ENCODE measurements around the gene MBOAT7.
"Not testable (repeated sequence)": the region's sequence is repeated elsewhere in the genome, so short reads cannot be mapped to it uniquely, and the experiment has no call there.

Gene MBOAT7

DNA sequence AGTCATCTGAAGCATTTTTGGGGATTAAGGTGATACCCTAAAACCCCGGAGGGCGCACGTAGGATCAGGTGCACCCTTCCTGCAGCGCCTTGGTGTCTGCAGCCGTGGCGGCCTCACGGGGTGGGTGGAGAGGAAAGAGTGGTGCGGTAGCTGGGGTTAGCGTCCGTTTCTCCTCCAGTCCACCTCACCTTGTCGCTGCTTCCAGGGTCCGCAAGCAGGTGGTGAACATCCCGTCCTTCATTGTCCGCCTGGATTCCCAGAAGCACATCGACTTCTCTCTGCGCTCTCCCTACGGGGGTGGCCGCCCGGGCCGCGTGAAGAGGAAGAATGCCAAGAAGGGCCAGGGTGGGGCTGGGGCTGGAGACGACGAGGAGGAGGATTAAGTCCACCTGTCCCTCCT is 17.8 kb upstream of the MBOAT7 start:
- not testable (repeated sequence) for H3K9ac ChIP-seq (ENCODE audit: low read length); H3K27ac ChIP-seq (ENCODE audit: low read depth, low read length); H3K27me3 ChIP-seq (ENCODE audit: control insufficient read depth, insufficient read depth, low read length); H3K4me3 ChIP-seq (ENCODE audit: low read length)
- peaks cover 29% of the 10 kb centered on the region for H3K4me1 ChIP-seq (ENCODE audit: control insufficient read depth, insufficient read depth, low read length)
- H3K36me3 ChIP-seq (ENCODE audit: control insufficient read depth, insufficient read depth, low read length), result peaks cover 33% of the 10 kb centered on the region

DNA sequence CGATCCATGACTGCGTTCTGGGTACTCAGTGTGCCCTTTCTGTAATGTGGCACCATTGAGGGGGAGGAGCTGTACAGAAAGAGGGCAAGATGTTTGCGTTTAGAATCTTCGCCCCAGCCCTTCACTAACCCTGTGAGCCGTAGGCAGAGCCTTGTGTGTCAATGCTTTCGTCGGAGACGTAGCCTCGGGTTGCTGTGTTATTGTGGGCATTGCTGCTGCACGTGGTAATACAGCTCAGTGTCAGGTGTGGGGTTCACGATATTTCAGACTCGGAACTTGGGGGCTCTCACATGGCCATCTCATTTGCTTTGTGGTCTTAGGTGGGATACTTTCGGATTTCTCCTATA is 17.4 kb upstream of the MBOAT7 start:
- H3K27ac ChIP-seq (ENCODE audit: low read depth, low read length), result no peak overlapping the region
- H3K9ac ChIP-seq (ENCODE audit: low read length), result peak overlapping the region; percentile 28

DNA sequence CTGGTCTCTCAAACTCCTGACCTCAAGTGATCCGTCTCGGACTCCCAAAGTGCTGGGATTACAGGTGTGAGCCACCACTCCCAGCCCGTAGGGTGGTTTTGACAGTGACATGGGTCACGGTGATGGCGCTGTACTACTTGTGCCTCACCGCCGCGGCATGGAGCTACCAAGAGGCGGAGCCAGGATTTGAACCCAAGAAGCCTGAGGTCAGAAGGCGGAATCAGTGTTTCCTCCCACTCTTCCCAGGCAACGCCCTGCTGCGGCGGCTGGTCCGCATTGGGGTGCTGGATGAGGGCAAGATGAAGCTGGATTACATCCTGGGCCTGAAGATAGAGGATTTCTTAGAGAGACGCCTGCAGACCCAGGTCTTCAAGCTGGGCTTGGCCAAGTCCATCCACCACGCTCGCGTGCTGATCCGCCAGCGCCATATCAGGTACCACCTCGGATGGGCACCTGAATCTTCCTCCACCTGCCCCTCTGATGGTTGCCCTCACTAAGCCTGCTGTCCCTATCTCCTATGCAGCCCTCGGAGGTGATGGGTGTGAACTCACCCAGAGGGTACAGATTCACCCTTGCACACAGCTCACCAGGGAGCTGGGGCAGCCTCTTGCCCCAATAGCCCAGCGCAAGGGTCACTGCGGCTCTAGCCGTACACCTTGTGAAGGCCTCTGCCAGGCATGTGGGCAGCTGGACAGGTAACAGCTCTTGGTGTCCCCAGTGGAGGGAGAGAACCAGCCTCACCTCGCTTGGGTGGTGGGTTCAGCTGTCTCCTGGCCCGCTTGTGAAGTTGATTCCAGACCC is 16.9 kb upstream of the MBOAT7 start:
- Histone ChIP-seq H3K9ac (ENCODE audit: low read length) (peak overlapping the region; percentile 28), H3K4me3 (ENCODE audit: low read length) (no peak overlapping the region), H3K27me3 (ENCODE audit: control insufficient read depth, insufficient read depth, low read length) (no peaks in the 10 kb centered on the region), H3K4me1 (ENCODE audit: control insufficient read depth, insufficient read depth, low read length) (peaks cover 39% of the 10 kb centered on the region), H3K36me3 (ENCODE audit: control insufficient read depth, insufficient read depth, low read length) (peaks cover 37% of the 10 kb centered on the region), H3K27ac (ENCODE audit: low read depth, low read length) (no peak overlapping the region)

More for the DNA sequence above, 17.4 kb upstream of the MBOAT7 start:
- H3K4me3 ChIP-seq (ENCODE audit: low read length), result no peak overlapping the region
- peaks cover 33% of the 10 kb centered on the region for H3K4me1 ChIP-seq (ENCODE audit: control insufficient read depth, insufficient read depth, low read length)
- peaks cover 37% of the 10 kb centered on the region for H3K36me3 ChIP-seq (ENCODE audit: control insufficient read depth, insufficient read depth, low read length)
- no peaks in the 10 kb centered on the region for H3K27me3 ChIP-seq (ENCODE audit: control insufficient read depth, insufficient read depth, low read length)

DNA sequence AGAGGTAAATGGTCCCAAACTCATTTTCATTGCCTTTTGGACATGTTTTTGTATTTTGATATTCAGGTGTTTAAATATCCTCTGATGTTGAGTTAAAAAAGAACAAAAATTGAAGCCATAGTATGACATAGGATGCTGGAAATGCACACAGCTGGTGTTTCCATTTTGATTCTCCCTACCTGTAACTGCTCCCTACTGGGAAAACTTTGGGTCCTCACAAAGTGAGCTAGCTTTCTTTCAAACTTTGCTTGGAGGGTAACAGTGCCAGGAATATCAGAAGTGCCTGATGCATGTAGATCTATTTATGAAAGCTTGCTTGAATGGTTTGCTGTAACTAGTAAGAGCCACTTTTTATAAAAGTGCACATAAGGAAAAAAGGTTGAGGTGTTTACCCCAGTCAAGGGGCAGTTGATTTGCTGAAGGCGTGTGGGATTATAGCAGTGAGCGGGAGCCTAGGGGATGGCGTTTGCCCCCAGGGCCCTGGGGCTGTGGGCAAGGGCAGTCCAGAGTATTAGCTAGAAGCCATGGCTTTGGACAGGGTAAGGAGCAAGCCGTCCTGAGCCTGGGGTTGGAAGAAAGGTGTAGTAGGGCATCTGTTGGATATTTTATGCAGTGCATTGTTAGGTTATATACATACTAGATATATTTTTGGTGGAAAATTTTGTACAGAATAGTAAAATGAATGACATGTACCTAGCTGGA is 15.5 kb upstream of the MBOAT7 start:
- H3K9ac ChIP-seq (ENCODE audit: low read length), result no peak overlapping the region
- H3K36me3 ChIP-seq (ENCODE audit: control insufficient read depth, insufficient read depth, low read length), result peaks cover 37% of the 10 kb centered on the region
- H3K27ac ChIP-seq (ENCODE audit: low read depth, low read length), result no peak overlapping the region
- no peak overlapping the region for H3K4me3 ChIP-seq (ENCODE audit: low read length)
- H3K4me1 ChIP-seq (ENCODE audit: control insufficient read depth, insufficient read depth, low read length), result peaks cover 36% of the 10 kb centered on the region
- H3K27me3 ChIP-seq (ENCODE audit: control insufficient read depth, insufficient read depth, low read length), result no peaks in the 10 kb centered on the region

DNA sequence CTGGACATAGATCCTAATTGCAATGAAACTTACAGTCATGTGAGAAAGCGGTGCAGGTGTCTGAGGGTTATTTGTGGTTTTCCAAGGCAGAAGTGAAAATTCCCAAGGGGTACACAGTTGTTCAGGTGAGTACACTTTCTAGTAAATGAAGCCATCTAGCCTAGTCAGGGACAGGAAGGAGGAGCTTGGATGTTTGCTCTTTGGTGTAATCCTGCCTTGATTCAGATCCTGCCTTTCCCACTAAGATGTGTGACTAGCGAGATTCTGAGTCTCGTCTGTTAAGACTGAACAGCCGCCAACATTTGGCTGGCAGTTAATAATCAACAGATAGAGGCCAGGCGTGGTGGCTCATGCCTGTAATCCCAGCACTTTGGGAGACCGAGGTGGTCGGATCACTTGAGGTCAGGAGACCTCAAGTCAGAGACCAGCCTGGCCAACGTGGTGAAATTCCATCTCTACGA is 13.8 kb upstream of the MBOAT7 start:
- Histone ChIP-seq H3K4me1 (ENCODE audit: control insufficient read depth, insufficient read depth, low read length) (peaks cover 22% of the 10 kb centered on the region), H3K27ac (ENCODE audit: low read depth, low read length) (no peak overlapping the region), H3K9ac (ENCODE audit: low read length) (no peak overlapping the region), H3K36me3 (ENCODE audit: control insufficient read depth, insufficient read depth, low read length) (peaks cover 37% of the 10 kb centered on the region), H3K4me3 (ENCODE audit: low read length) (no peak overlapping the region), H3K27me3 (ENCODE audit: control insufficient read depth, insufficient read depth, low read length) (no peaks in the 10 kb centered on the region)

DNA sequence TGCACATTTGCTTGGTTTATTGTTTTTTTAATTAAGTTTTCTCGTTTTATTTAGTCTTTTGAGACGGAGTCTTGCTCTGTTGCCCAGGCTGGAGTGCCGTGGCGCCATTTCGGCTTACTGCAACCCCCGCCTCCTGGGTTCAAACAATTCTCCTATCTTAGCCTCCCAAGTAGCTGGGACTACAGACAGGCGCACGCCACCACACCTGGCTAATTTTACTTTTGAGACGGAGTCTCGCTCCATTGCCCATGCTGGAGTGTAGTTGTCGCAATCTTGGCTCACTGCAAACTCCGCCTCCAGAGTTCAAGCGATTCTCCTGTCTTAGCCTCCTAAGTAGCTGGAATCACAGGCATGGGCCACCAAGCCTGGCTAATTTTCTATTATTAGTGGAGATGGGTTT is 12.6 kb upstream of the MBOAT7 start:
- Histone ChIP-seq H3K36me3 (ENCODE audit: control insufficient read depth, insufficient read depth, low read length) (peaks cover 30% of the 10 kb centered on the region), H3K9ac (ENCODE audit: low read length) (no peak overlapping the region), H3K4me3 (ENCODE audit: low read length) (peak overlapping the region; percentile 91), H3K27me3 (ENCODE audit: control insufficient read depth, insufficient read depth, low read length) (no peaks in the 10 kb centered on the region), H3K27ac (ENCODE audit: low read depth, low read length) (no peak overlapping the region), H3K4me1 (ENCODE audit: control insufficient read depth, insufficient read depth, low read length) (peaks cover 22% of the 10 kb centered on the region)

DNA sequence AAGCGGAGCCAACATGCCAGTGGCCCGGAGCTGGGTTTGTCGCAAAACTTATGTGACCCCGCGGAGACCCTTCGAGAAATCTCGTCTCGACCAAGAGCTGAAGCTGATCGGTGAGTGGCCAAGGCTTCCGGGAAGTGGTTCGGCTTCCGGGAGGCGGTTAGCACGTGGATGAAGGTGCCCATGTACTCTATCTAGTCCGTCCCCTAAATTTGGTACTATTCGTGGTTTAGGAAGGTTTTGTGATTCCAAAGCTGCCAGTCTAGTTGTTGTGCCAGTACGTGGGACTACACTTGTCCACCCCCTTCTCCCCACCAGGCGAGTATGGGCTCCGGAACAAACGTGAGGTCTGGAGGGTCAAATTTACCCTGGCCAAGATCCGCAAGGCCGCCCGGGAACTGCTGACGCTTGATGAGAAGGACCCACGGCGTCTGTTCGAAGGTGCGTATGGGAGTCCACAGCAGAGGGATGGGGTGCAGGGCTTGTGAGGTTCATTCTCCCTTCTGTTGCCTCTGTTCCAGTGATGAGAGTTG is 11.9 kb upstream of the MBOAT7 start:
- Histone ChIP-seq H3K9ac (ENCODE audit: low read length) (peak overlapping the region; percentile 92), H3K27me3 (ENCODE audit: control insufficient read depth, insufficient read depth, low read length) (no peaks in the 10 kb centered on the region), H3K4me3 (ENCODE audit: low read length) (peak overlapping the region; percentile 91), H3K27ac (ENCODE audit: low read depth, low read length) (peak overlapping the region; percentile 93), H3K4me1 (ENCODE audit: control insufficient read depth, insufficient read depth, low read length) (peaks cover 22% of the 10 kb centered on the region), H3K36me3 (ENCODE audit: control insufficient read depth, insufficient read depth, low read length) (peaks cover 22% of the 10 kb centered on the region)

DNA sequence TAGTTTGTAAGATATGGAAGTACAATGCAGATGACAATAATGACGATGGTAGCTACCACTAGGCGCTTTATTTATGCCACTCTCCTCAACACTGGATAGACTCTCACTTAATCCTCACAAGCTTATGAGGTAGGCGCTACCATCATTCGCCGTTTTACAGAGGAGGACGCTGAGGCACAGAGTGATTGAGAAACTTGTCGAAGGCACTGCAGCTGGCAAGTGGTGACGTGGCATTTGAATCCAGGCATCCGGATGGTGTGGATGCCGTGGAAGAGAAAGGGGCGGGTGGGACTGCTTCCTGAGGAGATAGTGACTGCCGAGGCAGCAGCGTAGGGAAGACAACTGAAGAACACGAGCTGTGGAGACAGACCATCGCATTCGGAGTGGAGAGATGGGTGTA is 10.0 kb upstream of the MBOAT7 start:
- H3K27me3 ChIP-seq (ENCODE audit: control insufficient read depth, insufficient read depth, low read length), result no peaks in the 10 kb centered on the region
- H3K4me1 ChIP-seq (ENCODE audit: control insufficient read depth, insufficient read depth, low read length), result peaks cover 22% of the 10 kb centered on the region
- no peak overlapping the region for H3K27ac ChIP-seq (ENCODE audit: low read depth, low read length)
- peaks cover 15% of the 10 kb centered on the region for H3K36me3 ChIP-seq (ENCODE audit: control insufficient read depth, insufficient read depth, low read length)
- no peak overlapping the region for H3K4me3 ChIP-seq (ENCODE audit: low read length)
- H3K9ac ChIP-seq (ENCODE audit: low read length), result no peak overlapping the region

DNA sequence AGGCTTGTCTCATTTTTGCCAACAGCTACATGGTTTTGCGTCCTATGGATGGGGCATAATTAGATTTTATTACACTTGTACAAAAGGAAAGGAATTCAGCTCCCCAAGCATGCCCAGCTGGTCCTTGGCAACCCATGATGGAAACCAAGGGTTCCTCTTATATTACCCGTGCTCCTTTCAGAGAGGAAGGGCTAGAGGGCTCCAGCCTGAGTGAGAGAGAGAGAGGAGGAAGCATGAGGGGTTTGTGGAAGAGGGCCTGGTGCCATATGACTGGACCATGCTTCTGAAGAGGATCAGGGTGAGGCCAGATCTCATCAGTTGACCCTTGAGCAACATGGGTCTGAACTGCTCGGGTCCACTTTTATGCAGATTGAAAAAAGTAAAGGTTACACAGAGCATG is 7.7 kb upstream of the MBOAT7 start:
- H3K27ac ChIP-seq (ENCODE audit: low read depth, low read length), result no peak overlapping the region
- H3K4me3 ChIP-seq (ENCODE audit: low read length), result no peak overlapping the region
- H3K4me1 ChIP-seq (ENCODE audit: control insufficient read depth, insufficient read depth, low read length), result peaks cover 13% of the 10 kb centered on the region
- H3K9ac ChIP-seq (ENCODE audit: low read length), result no peak overlapping the region
- H3K27me3 ChIP-seq (ENCODE audit: control insufficient read depth, insufficient read depth, low read length), result no peaks in the 10 kb centered on the region
- H3K36me3 ChIP-seq (ENCODE audit: control insufficient read depth, insufficient read depth, low read length), result peaks cover 10% of the 10 kb centered on the region

DNA sequence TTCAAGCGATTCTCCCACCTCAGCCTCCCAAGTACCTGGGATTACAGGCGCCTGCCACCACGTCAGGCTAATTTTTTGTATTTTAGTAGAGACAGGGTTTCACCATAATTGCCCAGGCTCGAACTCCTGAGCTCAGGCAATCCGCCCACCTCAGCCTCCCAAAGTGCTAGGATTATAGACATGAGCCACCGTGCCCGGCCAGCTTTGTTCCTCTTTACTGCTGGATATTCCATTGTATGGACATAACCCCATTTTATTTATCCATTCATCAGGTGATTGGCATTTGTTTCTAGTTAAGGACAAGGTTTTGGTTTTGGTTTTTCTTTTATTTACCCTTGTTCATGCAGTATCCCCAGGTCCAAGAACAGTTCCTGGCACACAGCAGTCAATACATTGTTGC is 7.2 kb upstream of the MBOAT7 start:
- Histone ChIP-seq H3K36me3 (ENCODE audit: control insufficient read depth, insufficient read depth, low read length) (peaks cover 7% of the 10 kb centered on the region), H3K9ac (ENCODE audit: low read length) (no peak overlapping the region), H3K27ac (ENCODE audit: low read depth, low read length) (no peak overlapping the region), H3K4me1 (ENCODE audit: control insufficient read depth, insufficient read depth, low read length) (peaks cover 13% of the 10 kb centered on the region), H3K4me3 (ENCODE audit: low read length) (no peak overlapping the region), H3K27me3 (ENCODE audit: control insufficient read depth, insufficient read depth, low read length) (no peaks in the 10 kb centered on the region)

DNA sequence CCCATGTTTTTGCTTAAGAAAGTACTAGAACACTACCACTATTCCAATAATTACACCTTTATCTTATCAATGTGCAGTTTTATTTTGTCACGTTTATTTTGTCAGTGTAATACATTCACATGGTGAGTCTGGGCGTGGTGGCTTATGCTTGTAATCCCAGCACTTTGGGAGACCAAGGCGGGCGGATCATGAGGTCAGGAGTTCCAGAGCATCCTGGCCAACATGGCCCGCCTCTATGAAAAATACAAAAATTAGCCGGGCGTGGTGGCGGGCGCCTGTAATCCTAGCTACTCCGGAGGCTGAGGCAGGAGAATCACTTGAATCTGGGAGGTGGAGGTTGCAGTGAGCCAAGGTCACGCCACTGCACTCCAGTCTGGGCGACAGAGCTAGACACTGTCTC is 5.1 kb upstream of the MBOAT7 start:
- not testable (repeated sequence) for H3K9ac ChIP-seq (ENCODE audit: low read length); H3K4me3 ChIP-seq (ENCODE audit: low read length); H3K4me1 ChIP-seq (ENCODE audit: control insufficient read depth, insufficient read depth, low read length); H3K36me3 ChIP-seq (ENCODE audit: control insufficient read depth, insufficient read depth, low read length); H3K27me3 ChIP-seq (ENCODE audit: control insufficient read depth, insufficient read depth, low read length); H3K27ac ChIP-seq (ENCODE audit: low read depth, low read length)

DNA sequence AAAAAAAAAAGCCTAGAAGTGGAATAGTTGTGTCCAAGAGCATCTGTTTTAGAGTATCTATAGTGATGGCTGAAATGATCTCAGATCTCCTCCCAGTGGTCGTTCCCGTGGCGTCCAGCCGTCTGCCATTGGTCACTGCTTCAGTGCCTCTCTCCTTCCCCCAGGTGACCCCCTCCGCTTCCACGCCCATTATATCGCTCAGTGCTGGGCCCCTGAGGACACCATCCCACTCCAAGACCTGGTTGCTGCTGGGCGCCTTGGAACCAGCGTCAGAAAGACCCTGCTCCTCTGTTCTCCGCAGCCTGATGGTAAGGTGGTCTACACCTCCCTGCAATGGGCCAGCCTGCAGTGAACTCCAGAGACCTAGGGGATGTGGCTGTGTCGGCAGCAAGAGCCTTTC is 3.6 kb upstream of the MBOAT7 start:
- Histone ChIP-seq H3K9ac (ENCODE audit: low read length) (no peak overlapping the region), H3K27ac (ENCODE audit: low read depth, low read length) (no peak overlapping the region), H3K27me3 (ENCODE audit: control insufficient read depth, insufficient read depth, low read length) (no peaks in the 10 kb centered on the region), H3K36me3 (ENCODE audit: control insufficient read depth, insufficient read depth, low read length) (peaks cover 7% of the 10 kb centered on the region), H3K4me3 (ENCODE audit: low read length) (no peak overlapping the region), H3K4me1 (ENCODE audit: control insufficient read depth, insufficient read depth, low read length) (peaks cover 11% of the 10 kb centered on the region)

All from rectal smooth muscle tissue (tissue), 1 donor.